K562 (cell line): Measurements from ENCODE around the gene DMAC2L. TPM values are rescaled to one million over a fixed set of nuclear protein-coding genes. Genes with fewer than 3 reads are reported as not detected.

Source experiments
- ATAC-seq: fragments of 200-7000 bp; cut with Tn5 transposase; 3 replicates; pipeline ENCODE4 v1.9.1; 2020; ENCODE audit warnings: moderate library complexity
- BruUV-seq: library from RNA; stranded (reverse); fragments of 400-500 nt; replicated peaks from 2 replicates; lab custom pipeline; 2021; lab: Mats Ljungman, UMichigan
- CTCF ChIA-PET: fragments of 300-600 bp; formaldehyde crosslinking; extraction: SDS; loops from one replicate; lab custom pipeline; 2021; ENCODE audit warnings: low intra/inter-chr PET ratio; lab: Yijun Ruan, JAX
- POLR2A ChIA-PET: fragments of 300-600, 350-650 bp; sonication (Branson Sonifier 250); formaldehyde crosslinking; extraction: SDS; loops from one replicate; lab custom pipeline; 2021; ENCODE audit warnings: antibody characterized with exemption, inconsistent platforms; lab: Yijun Ruan, JAX
- DNase-seq, 4 experiments: peaks; one replicate each; pipeline versions ENCODE4 v3.0.0 to v3.0.0-alpha.2; 2011 to 2018; ENCODE audit warnings: low spot score in 3 of 4, mixed read lengths in 3 of 4; ENCODE audit errors: extremely low read depth in 1 of 4
- FAIRE-seq: peaks from 2 replicates; lab custom pipeline; 2011; peaks lifted over from hg19 to GRCh38; lab: Jason Lieb, UNC
- H2AFZ ChIP-seq: 2 replicates; pipeline ENCODE4 v1.6.0; 2011; ENCODE audit warnings: low read depth, low read length, control low read depth, inconsistent platforms
- H3K27ac ChIP-seq: fragments of 200-600 bp; 3 replicates; pipeline ENCODE4 v1.8.0; 2011; ENCODE audit warnings: low read depth, mild to moderate bottlenecking, control low read depth, inconsistent platforms, low read length, moderate library complexity, mixed read lengths; ENCODE audit errors: extremely low read depth
- H3K27me3 ChIP-seq, 2 experiments: fragments of 300-600 bp in 1 of 2; 2 replicates in 1 of 2; 3 replicates in 1 of 2; pipeline versions ENCODE4 v1.6.0 to v1.8.0; 2011; ENCODE audit warnings: inconsistent platforms in 2 of 2, low read length in 2 of 2, mild to moderate bottlenecking in 1 of 2, mixed read lengths in 1 of 2, moderate library complexity in 1 of 2; ENCODE audit not compliant: control insufficient read depth in 2 of 2, insufficient read depth in 2 of 2
- H3K36me3 ChIP-seq: fragments of 300-600 bp; 3 replicates; pipeline ENCODE4 v1.8.0; 2011; ENCODE audit warnings: mild to moderate bottlenecking, low read length, inconsistent platforms; ENCODE audit not compliant: control insufficient read depth, insufficient read depth
- H3K4me1 ChIP-seq, 2 experiments: fragments of 200-600 bp in 1 of 2; replicated peaks in 1 of 2; 2 replicates in 1 of 2; 3 replicates in 1 of 2; pipeline versions ENCODE4 v1.5.1 to v1.8.0; 2011; ENCODE audit warnings: inconsistent platforms in 2 of 2, low read length in 2 of 2, mild to moderate bottlenecking in 1 of 2, mixed read lengths in 1 of 2, moderate library complexity in 1 of 2; ENCODE audit not compliant: control insufficient read depth in 2 of 2, insufficient read depth in 2 of 2
- H3K4me2 ChIP-seq: 2 replicates; pipeline ENCODE4 v1.6.1; 2011; ENCODE audit warnings: low read length, control low read depth, inconsistent platforms, mixed read lengths; ENCODE audit not compliant: insufficient read depth
- H3K4me3 ChIP-seq: fragments of 200-600 bp; sonication (generic), shearing (Covaris generic); 2 replicates; pipeline ENCODE4 v1.5.1; 2016; ENCODE audit warnings: control low read depth, inconsistent platforms
- H3K79me2 ChIP-seq: fragments of 200-600 bp; 3 replicates; pipeline ENCODE4 v1.8.0; 2011; ENCODE audit warnings: low read length, inconsistent platforms; ENCODE audit not compliant: control insufficient read depth, insufficient read depth
- H3K9ac ChIP-seq, 2 experiments: 2 replicates each; pipeline versions ENCODE4 v1.6.0 to v1.6.1; 2011; ENCODE audit warnings: low read depth in 2 of 2, low read length in 2 of 2, control low read depth in 1 of 2, inconsistent platforms in 1 of 2, mild to moderate bottlenecking in 1 of 2, mixed read lengths in 1 of 2; ENCODE audit not compliant: insufficient read depth in 1 of 2
- H3K9me1 ChIP-seq: one replicate; pipeline ENCODE4 v1.6.0; 2011; ENCODE audit warnings: inconsistent platforms, mild to moderate bottlenecking, low read length, moderate library complexity; ENCODE audit not compliant: control insufficient read depth, insufficient read depth
- H3K9me3 ChIP-seq: replicated peaks from 2 replicates; pipeline ENCODE4 v1.5.1; 2011; ENCODE audit warnings: low read depth, low read length, inconsistent platforms; ENCODE audit not compliant: control insufficient read depth, insufficient read depth
- H4K20me1 ChIP-seq: replicated peaks from 2 replicates; pipeline ENCODE4 v1.6.1; 2011; ENCODE audit warnings: low read length, inconsistent platforms, mixed read lengths; ENCODE audit not compliant: control insufficient read depth, insufficient read depth
- ARHGAP35 ChIP-seq: fragments of 450-650 bp; IDR thresholded peaks from 2 replicates; pipeline ENCODE4 v1.6.1; 2018; ENCODE audit not compliant: partially characterized antibody
- CHD2 ChIP-seq: IDR thresholded peaks from 2 replicates; pipeline ENCODE4 v1.6.1; 2011; ENCODE audit warnings: low read depth, low read length
- CREB1 ChIP-seq, 2 experiments: sonication (generic) in 1 of 2; formaldehyde crosslinking in 1 of 2; IDR thresholded peaks; 2 replicates each; pipeline versions ENCODE4 v1.6.1 to v1.8.0; 2012 to 2022; ENCODE audit warnings: inconsistent platforms in 1 of 2, mild to moderate bottlenecking in 1 of 2, missing genetic modification reagents in 1 of 2, moderate library complexity in 1 of 2
- EP300 ChIP-seq: IDR thresholded peaks from 2 replicates; pipeline ENCODE4 v1.6.1; 2012; ENCODE audit warnings: low read length, improper control_type of control experiment
- HDAC1 ChIP-seq, 2 experiments: fragments of 450-650 bp; IDR thresholded peaks; 2 replicates each; pipeline ENCODE4 v1.6.1; 2016 to 2017; ENCODE audit warnings: inconsistent platforms in 1 of 2, mild to moderate bottlenecking in 1 of 2, moderate library complexity in 1 of 2
- KLF6 ChIP-seq: fragments of 250-450 bp; sonication (Bioruptor Pico); IDR thresholded peaks from 2 replicates; pipeline ENCODE4 v1.4.0; 2020; ENCODE audit warnings: mild to moderate bottlenecking, moderate library complexity, borderline replicate concordance
- MCM5 ChIP-seq: fragments of 450-650 bp; IDR thresholded peaks from 2 replicates; pipeline ENCODE4 v1.6.1; 2016; ENCODE audit warnings: low read depth
- SIN3A ChIP-seq, 2 experiments: fragments of 150-350 bp in 1 of 2; IDR thresholded peaks; 2 replicates each; pipeline ENCODE4 v1.6.1; 2011 to 2016; ENCODE audit warnings: borderline replicate concordance in 2 of 2, low read depth in 2 of 2, low read length in 2 of 2, mild to moderate bottlenecking in 2 of 2, moderate library complexity in 2 of 2; ENCODE audit not compliant: control insufficient read depth in 1 of 2
- ZNF347 ChIP-seq: fragments of 450-650 bp; formaldehyde crosslinking; IDR thresholded peaks from 2 replicates; pipeline ENCODE4 v1.4.0; 2020; ENCODE audit warnings: low read depth, mild to moderate bottlenecking, moderate library complexity
- WGBS: fragments of 100-300 bp; shearing (Covaris generic); methylation state at CpG from one replicate; pipeline ENCODE4 v1.1.6; 2016; ENCODE audit warnings: low coverage, mixed read lengths; ENCODE audit not compliant: insufficient coverage; ENCODE audit errors: missing lambda C conversion rate; 5-methylcytosine and 5-hydroxymethylcytosine counted together
- in situ Hi-C: fragments of 300-500 bp; cut with MboI; formaldehyde crosslinking; loops from 4 replicates; pipeline ENCODE4 v1.15.0; 2018; ENCODE audit warnings: inconsistent platforms, mixed read lengths
- intact Hi-C: fragments of 100-400 bp; cut with micrococcal nuclease; formaldehyde crosslinking; loops from 2 replicates; pipeline ENCODE4 v1.14.2; 2022
- polyA plus RNA-seq, 8 experiments: library from polyadenylated mRNA; depleted of rRNA in 4 of 8; stranded (reverse) in 5 of 8; unstranded in 3 of 8; fragments of >200 nt; fragmentation: Nextera tagmentation in 2 of 8; fragmentation: Illumina TruSeq in 1 of 8; extraction: Ambion mirVana in 2 of 8; extraction: Trizol in 1 of 8; gene quantifications; 2 replicates each; pipeline versions ENCODE4 v1.2.1 to v1.2.3, GENCODE V29; 2011 to 2014; ENCODE audit warnings: inconsistent platforms in 1 of 8, missing spikeins in 1 of 8
- total RNA-seq, 7 experiments: library from RNA; depleted of rRNA in 6 of 7; stranded (reverse); fragments of >200 nt in 6 of 7; fragmentation: Illumina TruSeq in 2 of 7; extraction: Trizol in 2 of 7; gene quantifications; 2 replicates each; pipeline versions ENCODE4 v1.2.1 to v1.2.3, GENCODE V29; 2011 to 2021; ENCODE audit warnings: low replicate concordance in 1 of 7
- TF ChIP-seq, protein P1 (sequence below): fragments of 450-650 bp; IDR thresholded peaks from 2 replicates; pipeline ENCODE4 v1.6.1; 2016; ENCODE audit warnings: low read depth
- TF ChIP-seq, protein P2 (sequence below): fragments of 250-450 bp; sonication (Bioruptor Pico); IDR thresholded peaks from 2 replicates; pipeline ENCODE4 v1.8.0; 2021; ENCODE audit warnings: moderate library complexity, mild to moderate bottlenecking, inconsistent platforms

DMAC2L gene
- total and polyA plus RNA-seq, 9 of the 15 experiments (the other 6 are each of a cell fraction or from before 2014, with no cell fraction given): 4.0 to 37.2 (median 9.3) TPM

DNA sequence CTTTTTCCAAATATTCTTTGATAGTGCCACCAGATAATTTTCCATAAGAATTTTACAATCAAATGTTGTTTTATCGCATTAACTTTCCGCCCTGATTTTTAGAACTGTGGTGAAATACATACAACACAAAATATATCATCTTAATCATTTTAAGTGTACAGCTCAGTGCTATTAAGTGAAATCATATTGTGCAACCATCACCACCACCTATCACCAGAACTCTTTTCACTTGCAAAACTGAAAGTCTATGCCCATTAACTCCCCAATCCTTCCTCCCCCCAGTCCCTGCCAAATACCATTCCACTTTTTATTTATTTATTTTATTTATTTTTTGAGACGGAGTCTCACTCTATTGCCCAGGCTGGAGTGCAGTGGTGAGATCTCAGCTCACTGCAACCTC is 48.0 kb downstream of the DMAC2L start:
- ChIA-PET CTCF (no interaction called here), POLR2A (interaction anchor here (0.5 to 1.1 kb wide), 2 partner anchors 10 to 151 kb away, joined by 3 read pairs; no protein-coding TSS in a partner anchor)
- FAIRE-seq: no peak
- no peak overlapping the region for H3K4me3 ChIP-seq
- H3K27ac ChIP-seq: no peak overlapping the region
- H3K9ac ChIP-seq: no peak overlapping the region
- TF ChIP-seq CHD2 (no peak), EP300 (no peak), KLF6 (CRISPR knock-in tag) (no peak), MCM5 (no peak), ZNF347 (CRISPR knock-in tag) (no peak), SIN3A (IDR thresholded peaks at IDR 0.05; ENCODE audit: borderline replicate concordance in 2 of 2, control insufficient read depth in 1 of 2, low read depth in 2 of 2, low read length in 2 of 2) (no peak), HDAC1 (IDR thresholded peaks at IDR 0.05) (no peak), ARHGAP35 (no peak), CREB1 (IDR thresholded peaks at IDR 0.05) (no peak), CREB1 (CRISPR knock-in tag; IDR thresholded peaks at IDR 0.05) (no peak)
- TF ChIP-seq, protein P1, sequence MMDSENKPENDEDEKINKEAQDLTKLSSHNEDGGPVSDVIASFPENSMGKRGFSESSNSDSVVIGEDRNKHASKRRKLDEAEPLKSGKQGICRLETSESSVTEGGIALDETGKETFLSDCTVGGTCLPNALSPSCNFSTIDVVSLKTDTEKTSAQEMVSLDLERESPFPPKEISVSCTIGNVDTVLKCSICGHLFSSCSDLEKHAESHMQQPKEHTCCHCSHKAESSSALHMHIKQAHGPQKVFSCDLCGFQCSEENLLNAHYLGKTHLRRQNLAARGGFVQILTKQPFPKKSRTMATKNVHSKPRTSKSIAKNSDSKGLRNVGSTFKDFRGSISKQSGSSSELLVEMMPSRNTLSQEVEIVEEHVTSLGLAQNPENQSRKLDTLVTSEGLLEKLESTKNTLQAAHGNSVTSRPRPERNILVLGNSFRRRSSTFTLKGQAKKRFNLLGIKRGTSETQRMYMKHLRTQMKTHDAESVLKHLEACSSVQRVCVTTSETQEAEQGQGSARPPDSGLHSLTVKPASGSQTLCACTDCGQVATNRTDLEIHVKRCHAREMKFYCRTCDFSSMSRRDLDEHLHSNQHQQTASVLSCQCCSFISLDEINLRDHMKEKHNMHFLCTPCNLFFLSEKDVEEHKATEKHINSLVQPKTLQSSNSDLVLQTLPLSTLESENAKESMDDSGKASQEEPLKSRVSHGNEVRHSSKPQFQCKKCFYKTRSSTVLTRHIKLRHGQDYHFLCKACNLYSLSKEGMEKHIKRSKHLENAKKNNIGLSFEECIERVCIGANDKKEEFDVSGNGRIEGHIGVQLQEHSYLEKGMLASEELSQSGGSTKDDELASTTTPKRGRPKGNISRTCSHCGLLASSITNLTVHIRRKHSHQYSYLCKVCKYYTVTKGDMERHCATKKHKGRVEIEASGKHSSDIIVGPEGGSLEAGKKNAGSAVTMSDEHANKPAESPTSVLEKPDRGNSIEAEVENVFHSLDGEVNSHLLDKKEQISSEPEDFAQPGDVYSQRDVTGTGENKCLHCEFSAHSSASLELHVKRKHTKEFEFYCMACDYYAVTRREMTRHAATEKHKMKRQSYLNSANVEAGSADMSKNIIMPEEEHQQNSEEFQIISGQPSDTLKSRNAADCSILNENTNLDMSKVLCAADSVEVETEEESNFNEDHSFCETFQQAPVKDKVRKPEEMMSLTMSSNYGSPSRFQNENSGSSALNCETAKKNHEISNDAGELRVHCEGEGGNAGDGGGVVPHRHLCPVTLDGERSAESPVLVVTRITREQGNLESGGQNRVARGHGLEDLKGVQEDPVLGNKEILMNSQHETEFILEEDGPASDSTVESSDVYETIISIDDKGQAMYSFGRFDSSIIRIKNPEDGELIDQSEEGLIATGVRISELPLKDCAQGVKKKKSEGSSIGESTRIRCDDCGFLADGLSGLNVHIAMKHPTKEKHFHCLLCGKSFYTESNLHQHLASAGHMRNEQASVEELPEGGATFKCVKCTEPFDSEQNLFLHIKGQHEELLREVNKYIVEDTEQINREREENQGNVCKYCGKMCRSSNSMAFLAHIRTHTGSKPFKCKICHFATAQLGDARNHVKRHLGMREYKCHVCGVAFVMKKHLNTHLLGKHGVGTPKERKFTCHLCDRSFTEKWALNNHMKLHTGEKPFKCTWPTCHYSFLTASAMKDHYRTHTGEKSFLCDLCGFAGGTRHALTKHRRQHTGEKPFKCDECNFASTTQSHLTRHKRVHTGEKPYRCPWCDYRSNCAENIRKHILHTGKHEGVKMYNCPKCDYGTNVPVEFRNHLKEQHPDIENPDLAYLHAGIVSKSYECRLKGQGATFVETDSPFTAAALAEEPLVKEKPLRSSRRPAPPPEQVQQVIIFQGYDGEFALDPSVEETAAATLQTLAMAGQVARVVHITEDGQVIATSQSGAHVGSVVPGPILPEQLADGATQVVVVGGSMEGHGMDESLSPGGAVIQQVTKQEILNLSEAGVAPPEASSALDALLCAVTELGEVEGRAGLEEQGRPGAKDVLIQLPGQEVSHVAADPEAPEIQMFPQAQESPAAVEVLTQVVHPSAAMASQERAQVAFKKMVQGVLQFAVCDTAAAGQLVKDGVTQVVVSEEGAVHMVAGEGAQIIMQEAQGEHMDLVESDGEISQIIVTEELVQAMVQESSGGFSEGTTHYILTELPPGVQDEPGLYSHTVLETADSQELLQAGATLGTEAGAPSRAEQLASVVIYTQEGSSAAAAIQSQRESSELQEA: no peak
- TF ChIP-seq, protein P2, sequence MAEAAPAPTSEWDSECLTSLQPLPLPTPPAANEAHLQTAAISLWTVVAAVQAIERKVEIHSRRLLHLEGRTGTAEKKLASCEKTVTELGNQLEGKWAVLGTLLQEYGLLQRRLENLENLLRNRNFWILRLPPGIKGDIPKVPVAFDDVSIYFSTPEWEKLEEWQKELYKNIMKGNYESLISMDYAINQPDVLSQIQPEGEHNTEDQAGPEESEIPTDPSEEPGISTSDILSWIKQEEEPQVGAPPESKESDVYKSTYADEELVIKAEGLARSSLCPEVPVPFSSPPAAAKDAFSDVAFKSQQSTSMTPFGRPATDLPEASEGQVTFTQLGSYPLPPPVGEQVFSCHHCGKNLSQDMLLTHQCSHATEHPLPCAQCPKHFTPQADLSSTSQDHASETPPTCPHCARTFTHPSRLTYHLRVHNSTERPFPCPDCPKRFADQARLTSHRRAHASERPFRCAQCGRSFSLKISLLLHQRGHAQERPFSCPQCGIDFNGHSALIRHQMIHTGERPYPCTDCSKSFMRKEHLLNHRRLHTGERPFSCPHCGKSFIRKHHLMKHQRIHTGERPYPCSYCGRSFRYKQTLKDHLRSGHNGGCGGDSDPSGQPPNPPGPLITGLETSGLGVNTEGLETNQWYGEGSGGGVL (CRISPR knock-in tag): no peak
- no peaks in the 10 kb centered on the region; a peak in 1 of 5 replicates for H3K4me1 ChIP-seq
- BruUV-seq: no TSS peak
- no peak for ATAC-seq
- in situ Hi-C loops (no loop called here), intact Hi-C loops (no loop called here)
- 93% methylated on average over 3 of the region's 3 CpGs for WGBS
- no peaks in the 10 kb centered on the region for H3K27me3 ChIP-seq
- H3K36me3 ChIP-seq: no peaks in the 10 kb centered on the region
- no peaks in the 10 kb centered on the region for H3K9me1 ChIP-seq
- DNase-seq: no peak
- H3K79me2 ChIP-seq: no peaks in the 10 kb centered on the region
- no peak overlapping the region for H3K4me2 ChIP-seq
- H2AFZ ChIP-seq: no peak overlapping the region
- H4K20me1 ChIP-seq: no peaks in the 10 kb centered on the region
- H3K9me3 ChIP-seq: no peaks in the 10 kb centered on the region
